Measurements from ENCODE around the gene SDCCAG8. TPM values are rescaled to one million over a fixed set of nuclear protein-coding genes. Genes with fewer than 3 reads are reported as not detected.

Gene SDCCAG8
- total RNA-seq, 1 experiment from 2014 or later, result 36.6 TPM

DNA sequence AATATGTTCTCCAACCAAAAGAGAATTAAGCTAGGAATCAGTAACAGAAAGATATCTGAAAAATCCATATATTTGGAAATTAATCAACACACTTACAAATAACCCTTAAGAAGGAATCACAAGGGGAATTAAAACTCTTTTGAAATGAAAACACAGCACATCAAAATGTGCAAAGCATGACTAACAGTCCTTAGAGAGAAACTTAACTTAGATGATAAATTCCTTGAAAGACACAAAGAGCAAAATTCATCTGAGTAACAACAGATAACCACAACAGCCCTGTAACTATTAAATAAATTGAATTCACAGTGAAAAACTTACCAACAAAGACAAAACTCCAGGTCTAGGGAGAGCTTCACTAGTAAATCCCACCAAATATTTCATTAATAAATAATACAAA is 283.8 kb downstream of the SDCCAG8 start:
- H2AFZ ChIP-seq (ENCODE audit: low read length), result no peak overlapping the region
- H3K9me3 ChIP-seq (ENCODE audit: low read length), result no peaks in the 10 kb centered on the region
- H3K27ac ChIP-seq (ENCODE audit: low read length), result no peak overlapping the region
- H3K9me2 ChIP-seq (replicated peaks; ENCODE audit: insufficient read depth, low read length), result no peaks in the 10 kb centered on the region
- H3K27me3 ChIP-seq (ENCODE audit: low read length), result no peaks in the 10 kb centered on the region
- no peak overlapping the region for H3K4me3 ChIP-seq (ENCODE audit: low read length)
- no peaks in the 10 kb centered on the region for H4K20me1 ChIP-seq (ENCODE audit: insufficient read depth, low read depth, low read length)
- H3K36me3 ChIP-seq (ENCODE audit: insufficient read depth, low read length), result no peaks in the 10 kb centered on the region
- H3K4me2 ChIP-seq (ENCODE audit: low read depth, low read length, poor library complexity, severe bottlenecking), result no peak overlapping the region
- H3K4me1 ChIP-seq (ENCODE audit: low read length), result no peaks in the 10 kb centered on the region
- DNase-seq, result no peak
- no peak overlapping the region for H3K9ac ChIP-seq (ENCODE audit: low read length)
- no peaks in the 10 kb centered on the region for H3K79me2 ChIP-seq (ENCODE audit: low read length)

DNA sequence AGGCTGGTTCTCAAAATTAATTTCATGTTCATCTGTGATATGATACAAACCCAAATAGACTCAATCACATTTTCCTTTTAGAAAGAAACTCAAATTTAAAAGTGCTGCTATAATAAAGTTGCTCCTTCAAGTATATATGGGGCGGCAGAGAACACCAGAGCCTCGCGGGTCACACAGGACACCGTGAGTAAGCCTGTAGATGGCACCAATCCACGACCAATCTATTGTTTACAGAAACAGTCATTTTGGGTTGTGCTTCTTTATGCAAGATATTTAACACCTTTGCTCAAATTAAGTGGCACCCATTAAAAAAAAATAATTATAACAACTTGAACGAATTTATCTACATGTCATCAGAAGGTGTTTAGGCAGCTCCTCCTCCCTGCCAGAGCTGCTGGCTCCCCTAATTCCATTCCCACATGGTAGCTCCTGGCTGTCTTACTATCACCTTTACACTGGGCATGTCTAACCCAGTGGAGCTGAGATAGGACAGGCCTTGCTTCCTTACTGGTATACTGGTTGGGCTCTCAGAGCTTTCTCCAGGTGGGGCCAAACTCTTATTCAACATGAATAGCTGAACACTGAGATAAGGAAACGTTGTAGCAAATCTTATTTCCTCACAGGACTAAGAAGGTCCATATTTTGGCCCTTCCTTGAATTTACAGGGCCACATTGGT is 287.0 kb downstream of the SDCCAG8 start:
- H3K36me3 ChIP-seq (ENCODE audit: insufficient read depth, low read length), result no peaks in the 10 kb centered on the region
- no peaks in the 10 kb centered on the region for H3K4me1 ChIP-seq (ENCODE audit: low read length)
- no peak overlapping the region for H2AFZ ChIP-seq (ENCODE audit: low read length)
- no peaks in the 10 kb centered on the region for H3K79me2 ChIP-seq (ENCODE audit: low read length)
- DNase-seq, result no peak
- H4K20me1 ChIP-seq (ENCODE audit: insufficient read depth, low read depth, low read length), result no peaks in the 10 kb centered on the region
- H3K27ac ChIP-seq (ENCODE audit: low read length), result no peak overlapping the region
- H3K4me3 ChIP-seq (ENCODE audit: low read length), result no peak overlapping the region
- H3K27me3 ChIP-seq (ENCODE audit: low read length), result no peaks in the 10 kb centered on the region
- H3K4me2 ChIP-seq (ENCODE audit: low read depth, low read length, poor library complexity, severe bottlenecking), result no peak overlapping the region
- no peak overlapping the region for H3K9ac ChIP-seq (ENCODE audit: low read length)
- H3K9me2 ChIP-seq (replicated peaks; ENCODE audit: insufficient read depth, low read length), result no peaks in the 10 kb centered on the region
- no peaks in the 10 kb centered on the region for H3K9me3 ChIP-seq (ENCODE audit: low read length)

DNA sequence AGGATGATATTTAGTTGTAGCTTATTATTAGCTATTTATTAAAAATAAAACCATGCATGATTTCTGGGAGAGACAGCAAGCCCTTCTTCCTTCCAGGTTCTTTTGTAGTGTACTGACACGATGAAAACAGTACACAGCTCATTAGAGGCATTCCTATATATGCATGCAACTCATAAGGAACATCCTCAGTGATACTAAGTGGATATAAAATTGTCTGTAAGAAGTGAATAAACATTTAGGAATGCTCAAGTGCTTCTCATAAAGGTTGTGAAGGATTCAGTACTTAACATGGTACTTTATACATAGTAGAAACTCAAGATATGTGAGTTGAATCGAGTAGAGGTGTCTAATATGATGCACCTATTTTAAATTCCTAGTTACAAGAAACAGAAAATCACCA is 287.7 kb downstream of the SDCCAG8 start:
- no peaks in the 10 kb centered on the region for H3K79me2 ChIP-seq (ENCODE audit: low read length)
- DNase-seq, result no peak
- no peak overlapping the region for H3K4me2 ChIP-seq (ENCODE audit: low read depth, low read length, poor library complexity, severe bottlenecking)

DNA sequence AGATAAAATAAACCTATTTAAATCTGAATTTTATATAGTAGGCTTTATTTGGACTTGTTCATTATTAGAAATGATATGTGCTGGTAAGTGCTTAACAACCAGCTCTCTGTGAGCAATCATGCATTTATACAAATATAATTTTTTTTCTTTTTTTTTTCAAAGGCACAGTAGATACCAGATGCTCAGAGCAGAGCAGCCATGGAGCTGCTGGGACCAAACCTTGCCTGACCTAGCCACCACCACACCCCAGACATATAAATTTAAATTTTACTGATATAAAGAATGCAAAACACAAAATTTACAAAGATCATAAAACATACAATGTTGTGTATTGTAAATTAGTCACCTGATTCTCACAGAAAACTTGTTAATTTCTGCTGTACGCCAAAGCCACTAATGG is 290.6 kb downstream of the SDCCAG8 start:
- Histone ChIP-seq H3K79me2 (ENCODE audit: low read length) (no peaks in the 10 kb centered on the region), H3K27me3 (ENCODE audit: low read length) (no peaks in the 10 kb centered on the region), H3K9ac (ENCODE audit: low read length) (no peak overlapping the region), H4K20me1 (ENCODE audit: insufficient read depth, low read depth, low read length) (no peaks in the 10 kb centered on the region), H3K4me2 (ENCODE audit: low read depth, low read length, poor library complexity, severe bottlenecking) (no peak overlapping the region), H3K36me3 (ENCODE audit: insufficient read depth, low read length) (no peaks in the 10 kb centered on the region), H3K4me1 (ENCODE audit: low read length) (peaks cover 7% of the 10 kb centered on the region), H3K27ac (ENCODE audit: low read length) (no peak overlapping the region), H3K9me3 (ENCODE audit: low read length) (no peaks in the 10 kb centered on the region), H3K4me3 (ENCODE audit: low read length) (no peak overlapping the region), H3K9me2 (replicated peaks; ENCODE audit: insufficient read depth, low read length) (no peaks in the 10 kb centered on the region), H2AFZ (ENCODE audit: low read length) (no peak overlapping the region)
- no peak for DNase-seq

More for the DNA sequence above, 287.7 kb downstream of the SDCCAG8 start:
- no peak overlapping the region for H2AFZ ChIP-seq (ENCODE audit: low read length)
- no peaks in the 10 kb centered on the region for H4K20me1 ChIP-seq (ENCODE audit: insufficient read depth, low read depth, low read length)
- H3K27me3 ChIP-seq (ENCODE audit: low read length), result no peaks in the 10 kb centered on the region
- no peak overlapping the region for H3K27ac ChIP-seq (ENCODE audit: low read length)
- H3K4me1 ChIP-seq (ENCODE audit: low read length), result no peaks in the 10 kb centered on the region
- H3K9ac ChIP-seq (ENCODE audit: low read length), result no peak overlapping the region
- H3K4me3 ChIP-seq (ENCODE audit: low read length), result no peak overlapping the region
- H3K9me2 ChIP-seq (replicated peaks; ENCODE audit: insufficient read depth, low read length), result no peaks in the 10 kb centered on the region
- no peaks in the 10 kb centered on the region for H3K9me3 ChIP-seq (ENCODE audit: low read length)
- no peaks in the 10 kb centered on the region for H3K36me3 ChIP-seq (ENCODE audit: insufficient read depth, low read length)

DNA sequence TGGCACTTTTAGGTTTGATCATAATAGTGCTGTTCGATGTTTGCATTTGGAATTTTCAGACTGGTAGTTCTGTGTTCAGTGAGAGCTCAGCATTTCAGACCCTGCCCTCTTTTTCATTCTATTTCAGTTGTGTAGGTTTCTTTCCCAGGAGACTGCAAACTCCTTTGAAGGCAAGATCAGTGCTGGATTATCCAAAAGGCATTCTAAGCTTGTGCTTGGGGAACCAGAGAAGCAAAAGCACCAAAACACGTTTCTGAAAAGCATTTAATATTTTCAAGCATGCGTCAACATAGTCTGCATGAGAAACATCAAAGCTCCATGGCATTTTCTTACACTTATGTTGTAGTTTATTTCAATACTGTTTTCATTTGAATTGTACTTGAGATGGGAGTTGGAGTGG is 292.1 kb downstream of the SDCCAG8 start:
- no peak overlapping the region for H3K4me2 ChIP-seq (ENCODE audit: low read depth, low read length, poor library complexity, severe bottlenecking)
- no peaks in the 10 kb centered on the region for H3K27me3 ChIP-seq (ENCODE audit: low read length)
- H3K9me3 ChIP-seq (ENCODE audit: low read length), result no peaks in the 10 kb centered on the region
- H3K27ac ChIP-seq (ENCODE audit: low read length), result no peak overlapping the region
- H4K20me1 ChIP-seq (ENCODE audit: insufficient read depth, low read depth, low read length), result no peaks in the 10 kb centered on the region
- no peak overlapping the region for H3K4me3 ChIP-seq (ENCODE audit: low read length)
- H3K79me2 ChIP-seq (ENCODE audit: low read length), result no peaks in the 10 kb centered on the region
- no peaks in the 10 kb centered on the region for H3K36me3 ChIP-seq (ENCODE audit: insufficient read depth, low read length)
- no peak overlapping the region for H2AFZ ChIP-seq (ENCODE audit: low read length)
- no peak overlapping the region for H3K9ac ChIP-seq (ENCODE audit: low read length)
- H3K9me2 ChIP-seq (replicated peaks; ENCODE audit: insufficient read depth, low read length), result no peaks in the 10 kb centered on the region
- peaks cover 7% of the 10 kb centered on the region for H3K4me1 ChIP-seq (ENCODE audit: low read length)
- DNase-seq, result no peak

DNA sequence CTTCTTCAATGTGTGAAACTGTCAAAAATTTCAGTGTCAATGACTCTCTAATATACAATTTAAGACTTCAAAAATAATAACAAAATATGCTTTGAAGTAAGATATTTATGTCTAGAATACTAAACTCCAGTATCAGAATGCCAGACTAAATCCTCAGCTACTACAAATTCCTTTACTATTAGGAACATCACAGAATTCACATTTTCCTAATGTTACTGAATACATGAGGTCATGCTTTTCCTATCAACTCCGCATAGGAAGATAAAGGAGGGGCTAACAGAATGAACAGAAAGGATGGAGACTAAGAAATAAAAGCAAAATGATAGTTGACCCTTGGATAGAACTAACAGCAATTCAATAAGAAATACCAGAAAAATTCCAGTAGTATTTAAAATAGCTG is 292.7 kb downstream of the SDCCAG8 start:
- Histone ChIP-seq H3K79me2 (ENCODE audit: low read length) (no peaks in the 10 kb centered on the region), H2AFZ (ENCODE audit: low read length) (no peak overlapping the region), H3K4me1 (ENCODE audit: low read length) (peaks cover 7% of the 10 kb centered on the region), H3K9me3 (ENCODE audit: low read length) (no peaks in the 10 kb centered on the region), H3K4me3 (ENCODE audit: low read length) (no peak overlapping the region), H3K4me2 (ENCODE audit: low read depth, low read length, poor library complexity, severe bottlenecking) (no peak overlapping the region), H3K27ac (ENCODE audit: low read length) (no peak overlapping the region), H3K27me3 (ENCODE audit: low read length) (no peaks in the 10 kb centered on the region), H3K9ac (ENCODE audit: low read length) (no peak overlapping the region), H3K36me3 (ENCODE audit: insufficient read depth, low read length) (no peaks in the 10 kb centered on the region), H4K20me1 (ENCODE audit: insufficient read depth, low read depth, low read length) (no peaks in the 10 kb centered on the region), H3K9me2 (replicated peaks; ENCODE audit: insufficient read depth, low read length) (no peaks in the 10 kb centered on the region)
- no peak for DNase-seq

DNA sequence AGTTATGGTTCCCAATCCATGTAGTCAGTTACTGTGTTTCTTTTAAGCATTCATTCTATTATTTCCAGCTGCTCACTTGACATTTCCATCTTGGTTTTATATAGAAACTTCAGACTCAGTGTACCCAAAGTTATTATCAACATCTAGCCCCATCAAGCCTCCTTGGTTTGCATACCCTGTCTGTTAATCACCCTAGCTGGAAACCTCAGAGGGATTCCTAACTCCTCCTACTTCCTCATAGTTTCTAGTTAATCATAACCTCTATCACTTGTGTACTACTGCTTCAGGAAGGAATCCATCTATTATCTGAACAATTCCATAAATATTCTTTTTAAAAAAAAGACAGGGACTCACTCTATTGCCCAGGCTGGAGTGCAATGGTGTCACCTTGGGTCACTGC is 293.3 kb downstream of the SDCCAG8 start:
- Histone ChIP-seq H4K20me1 (ENCODE audit: insufficient read depth, low read depth, low read length) (no peaks in the 10 kb centered on the region), H3K79me2 (ENCODE audit: low read length) (no peaks in the 10 kb centered on the region), H3K9ac (ENCODE audit: low read length) (no peak overlapping the region), H3K4me1 (ENCODE audit: low read length) (peaks cover 7% of the 10 kb centered on the region), H3K27me3 (ENCODE audit: low read length) (no peaks in the 10 kb centered on the region), H3K4me2 (ENCODE audit: low read depth, low read length, poor library complexity, severe bottlenecking) (no peak overlapping the region), H3K27ac (ENCODE audit: low read length) (no peak overlapping the region), H2AFZ (ENCODE audit: low read length) (no peak overlapping the region), H3K36me3 (ENCODE audit: insufficient read depth, low read length) (no peaks in the 10 kb centered on the region), H3K9me3 (ENCODE audit: low read length) (no peaks in the 10 kb centered on the region), H3K9me2 (replicated peaks; ENCODE audit: insufficient read depth, low read length) (no peaks in the 10 kb centered on the region), H3K4me3 (ENCODE audit: low read length) (no peak overlapping the region)
- DNase-seq, result no peak

Measured in Karpas-422 (cell line).